ENCODE results near the gene CPA5. TPM values are rescaled to one million over a fixed set of nuclear protein-coding genes. Genes with fewer than 3 reads are reported as not detected.
A peak's percentile ranks its signal among the peaks of the same experiment; 100 is the strongest.

CPA5 gene
- total and polyA plus RNA-seq, 2 of the 8 experiments (the other 6 are each of a cell fraction or from before 2014, with no cell fraction given) = 0.12 TPM; not detected in 1

DNA sequence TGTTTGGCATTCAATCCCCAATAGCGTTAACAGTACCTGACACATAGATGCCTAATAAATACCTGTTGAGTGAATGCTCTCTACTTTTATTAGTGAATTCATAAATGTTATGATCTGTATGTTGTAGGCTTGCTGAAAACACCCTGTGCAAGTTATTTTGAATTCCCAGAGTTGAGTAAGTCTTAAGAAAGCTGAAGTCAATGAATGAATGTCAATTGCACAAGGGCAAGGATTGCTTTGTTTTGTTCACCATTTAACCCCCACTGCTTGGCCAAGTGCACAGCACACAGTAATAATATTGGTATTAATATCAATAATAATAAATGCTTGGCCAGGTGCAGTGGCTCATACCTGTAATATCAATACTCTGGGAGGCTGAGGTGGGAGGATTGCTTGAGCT, 45.9 kb downstream of the CPA5 start:
- peak in 1 of 2 experiments; percentile 2 for DNase-seq (ENCODE audit: low read depth in 1 of 2, low spot score in 2 of 2)
- no peaks in the 10 kb centered on the region for H3K9me3 ChIP-seq (ENCODE audit: insufficient read depth in 2 of 2, low read depth in 1 of 2, low read length in 1 of 2)
- H2AK5ac ChIP-seq (ENCODE audit: low read depth, low read length) = no peak overlapping the region
- no peak overlapping the region for H4K5ac ChIP-seq (ENCODE audit: insufficient read length, low read depth, low read length)
- H2BK12ac ChIP-seq (ENCODE audit: low read depth, low read length) = no peak overlapping the region
- no peak overlapping the region for H4K91ac ChIP-seq (replicated peaks; ENCODE audit: insufficient read length, low read length)
- no peak overlapping the region for H2BK20ac ChIP-seq (ENCODE audit: low read length)
- no peak overlapping the region for H2AFZ ChIP-seq (ENCODE audit: low read length)
- H3K79me1 ChIP-seq (ENCODE audit: low read depth, low read length) = no peaks in the 10 kb centered on the region
- no peak overlapping the region for H3K4ac ChIP-seq (replicated peaks; ENCODE audit: insufficient read length, low read depth, low read length)
- peaks cover 0 to 2% (median 0%) of the 10 kb centered on the region in 4 experiments; a peak in 2 of 7 replicates for H3K4me1 ChIP-seq (replicated peaks in 1 of 4; ENCODE audit: control insufficient read depth in 3 of 4, insufficient read depth in 4 of 4, low read length in 3 of 4)
- H4K8ac ChIP-seq (ENCODE audit: extremely low read depth, insufficient read depth, low read length) = no peak overlapping the region
- H3K79me2 ChIP-seq (ENCODE audit: control insufficient read depth in 1 of 2, insufficient read depth in 2 of 2, low read length in 2 of 2) = no peaks in the 10 kb centered on the region
- CTCF ChIA-PET (ENCODE audit: partially characterized antibody) = interaction anchor here (0.6 to 1.2 kb wide), 3 partner anchors 69 to 306 kb away, joined by 3 to 4 read pairs (median 3); no protein-coding TSS in a partner anchor
- no peak overlapping the region for H2BK120ac ChIP-seq (replicated peaks; ENCODE audit: low read depth, low read length)
- H3K27ac ChIP-seq (ENCODE audit: low read depth, low read length) = no peak overlapping the region
- H2BK5ac ChIP-seq (ENCODE audit: low read depth, low read length) = no peak overlapping the region
- H3K36me3 ChIP-seq (ENCODE audit: control insufficient read depth in 2 of 4, insufficient read depth in 4 of 4, low read length in 3 of 4) = no peaks in the 10 kb centered on the region
- POLR2A ChIA-PET (ENCODE audit: partially characterized antibody) = no interaction called here
- no peak overlapping the region for H3K14ac ChIP-seq (ENCODE audit: insufficient read length)
- no peak overlapping the region for H3K56ac ChIP-seq (replicated peaks; ENCODE audit: insufficient read length, low read depth, low read length)
- H3K18ac ChIP-seq (ENCODE audit: extremely low read depth, low read length) = no peak overlapping the region
- FAIRE-seq = no peak
- no peaks in the 10 kb centered on the region for H3K27me3 ChIP-seq (replicated peaks in 1 of 4; ENCODE audit: control insufficient read depth in 3 of 4, extremely low read depth in 1 of 4, insufficient read depth in 3 of 4, low read length in 3 of 4)
- H3K9ac ChIP-seq (replicated peaks in 1 of 4; ENCODE audit: extremely low read depth in 1 of 4, low read depth in 3 of 4, low read length in 3 of 4) = no peak overlapping the region
- H3K4me3 ChIP-seq (ENCODE audit: extremely low read depth in 1 of 4, insufficient read depth in 2 of 4, low read depth in 3 of 4, low read length in 4 of 4) = no peak overlapping the region
- no peak overlapping the region for H2BK15ac ChIP-seq (ENCODE audit: low read length)
- H3K4me2 ChIP-seq (ENCODE audit: insufficient read depth in 1 of 2, low read depth in 2 of 2, low read length in 2 of 2) = no peak overlapping the region
- no peaks in the 10 kb centered on the region for H4K20me1 ChIP-seq (replicated peaks in 1 of 2; ENCODE audit: control insufficient read depth in 1 of 2, insufficient read depth in 2 of 2, low read length in 2 of 2)
- no peak overlapping the region for H3K23ac ChIP-seq (ENCODE audit: insufficient read length)
- WGBS, 2 experiments (ENCODE audit: extremely low coverage in 1 of 2, insufficient coverage in 1 of 2, insufficient read length in 1 of 2, insufficient replicate concordance in 2 of 2, low coverage in 1 of 2, low lambda C conversion rate in 2 of 2, missing lambda C conversion rate in 1 of 2) = 100% methylated on average over 1 of the region's 1 CpG; no CpG with 5 or more reads in 1 of the 2 experiments
- H3K23me2 ChIP-seq (ENCODE audit: low read depth, low read length) = no peaks in the 10 kb centered on the region
- TF ChIP-seq RFX5 (IDR thresholded peaks at IDR 0.05; ENCODE audit: borderline replicate concordance, low read depth, low read length) (no peak), BCL11A (IDR thresholded peaks at IDR 0.05; ENCODE audit: low read depth in 2 of 2, low read length in 2 of 2) (no peak), RBBP5 (IDR thresholded peaks at IDR 0.05; ENCODE audit: borderline replicate concordance, low read depth, low read length) (no peak), YY1 (IDR thresholded peaks at IDR 0.05; ENCODE audit: low read depth, low read length) (no peak), SIRT6 (IDR thresholded peaks at IDR 0.05; ENCODE audit: low read length) (no peak), ZNF274 (IDR thresholded peaks at IDR 0.05; ENCODE audit: borderline replicate concordance, extremely low read depth, low read length) (no peak), CBX8 (IDR thresholded peaks at IDR 0.05; ENCODE audit: borderline replicate concordance, low read depth, low read length) (no peak), SP4 (IDR thresholded peaks at IDR 0.05; ENCODE audit: low read length) (no peak), EP300 (IDR thresholded peaks at IDR 0.05; ENCODE audit: borderline replicate concordance in 1 of 2, low read depth in 2 of 2, low read length in 2 of 2) (no peak), TEAD4 (IDR thresholded peaks at IDR 0.05; ENCODE audit: low read depth, low read length) (no peak), POU5F1 (IDR thresholded peaks at IDR 0.05; ENCODE audit: low read depth, low read length) (no peak), SIX5 (IDR thresholded peaks at IDR 0.05; ENCODE audit: low read depth, low read length) (no peak), BACH1 (IDR thresholded peaks at IDR 0.05; ENCODE audit: low read length) (no peak), SRF (IDR thresholded peaks at IDR 0.05; ENCODE audit: low read depth, low read length) (no peak), JUN (IDR thresholded peaks at IDR 0.05; ENCODE audit: low read depth, low read length) (no peak), RXRA (IDR thresholded peaks at IDR 0.05; ENCODE audit: insufficient read depth, low read depth, low read length) (no peak)

Data from H1 (cell line).